SJSA1 (cell line): ENCODE results near the gene CHRNA4. TPM values are rescaled to one million over a fixed set of nuclear protein-coding genes. Genes with fewer than 3 reads are reported as not detected.

Source experiments
- DNase-seq, 2 experiments: peaks; one replicate each; pipeline ENCODE4 v3.0.0-alpha.2; 2015 to 2020; ENCODE audit warnings: low spot score in 2 of 2, low read depth in 1 of 2
- H3K27ac ChIP-seq: fragments of 250-450 bp; sonication (Bioruptor Pico); 2 replicates; pipeline ENCODE4 v1.5.1; 2020; ENCODE audit warnings: mild to moderate bottlenecking, moderate library complexity
- H3K27me3 ChIP-seq: fragments of 250-450 bp; sonication (Bioruptor Pico); replicated peaks from 2 replicates; pipeline ENCODE4 v1.5.1; 2020; ENCODE audit warnings: mild to moderate bottlenecking, moderate library complexity
- H3K36me3 ChIP-seq: fragments of 250-450 bp; sonication (Bioruptor Pico); 2 replicates; pipeline ENCODE4 v1.5.1; 2020; ENCODE audit warnings: mild to moderate bottlenecking
- H3K4me1 ChIP-seq: fragments of 250-450 bp; sonication (Bioruptor Pico); replicated peaks from 2 replicates; pipeline ENCODE4 v1.6.1; 2021; ENCODE audit warnings: mild to moderate bottlenecking
- H3K4me3 ChIP-seq: fragments of 250-450 bp; sonication (Bioruptor Pico); 2 replicates; pipeline ENCODE4 v1.5.1; 2020; ENCODE audit warnings: mild to moderate bottlenecking
- H3K9me3 ChIP-seq: fragments of 250-450 bp; sonication (Bioruptor Pico); replicated peaks from 2 replicates; pipeline ENCODE4 v1.5.1; 2020; ENCODE audit warnings: mild to moderate bottlenecking
- total RNA-seq: library from RNA; depleted of rRNA; stranded (reverse); fragments of >200 nt; shearing (Covaris generic); gene quantifications from 2 replicates; pipeline ENCODE4 v1.2.3, GENCODE V29; 2014

The CHRNA4 gene
- total RNA-seq, 1 experiment from 2014 or later: not detected

GRCh38 chr20:63377951-63378381, 16.8 kb upstream of the CHRNA4 start:
- no peaks in the 10 kb centered on the region; the same call in 1 of the 2 replicates for H3K4me1 ChIP-seq
- no peaks in the 10 kb centered on the region for H3K36me3 ChIP-seq
- H3K27ac ChIP-seq: no peak overlapping the region
- peaks cover 52% of the 10 kb centered on the region for H3K27me3 ChIP-seq
- H3K9me3 ChIP-seq: no peaks in the 10 kb centered on the region; the same call in 1 of the 2 replicates
- H3K4me3 ChIP-seq: no peak overlapping the region
- no peak for DNase-seq

GRCh38 chr20:63377256-63377941, 16.2 kb upstream of the CHRNA4 start:
- DNase-seq: no peak
- H3K4me3 ChIP-seq: no peak overlapping the region
- no peaks in the 10 kb centered on the region for H3K36me3 ChIP-seq
- H3K27me3 ChIP-seq: peaks cover 57% of the 10 kb centered on the region
- H3K27ac ChIP-seq: no peak overlapping the region
- no peaks in the 10 kb centered on the region; the same call in 1 of the 2 replicates for H3K9me3 ChIP-seq
- H3K4me1 ChIP-seq: no peaks in the 10 kb centered on the region; the same call in 1 of the 2 replicates

- H3K4me1 ChIP-seq: no peaks in the 10 kb centered on the region; the same call in 1 of the 2 replicates
- no peaks in the 10 kb centered on the region; the same call in 1 of the 2 replicates for H3K9me3 ChIP-seq
- DNase-seq: no peak
- H3K27ac ChIP-seq: no peak overlapping the region
- H3K27me3 ChIP-seq: peaks cover 55% of the 10 kb centered on the region
- H3K36me3 ChIP-seq: no peaks in the 10 kb centered on the region
- H3K4me3 ChIP-seq: no peak overlapping the region
Measured at GRCh38 chr20:63376283-63377250, 15.4 kb upstream of the CHRNA4 start.

GRCh38 chr20:63375438-63375837, 14.3 kb upstream of the CHRNA4 start:
- H3K9me3 ChIP-seq: no peaks in the 10 kb centered on the region; the same call in 1 of the 2 replicates
- H3K27ac ChIP-seq: no peak overlapping the region
- peaks cover 64% of the 10 kb centered on the region for H3K27me3 ChIP-seq
- DNase-seq: no peak
- H3K4me3 ChIP-seq: no peak overlapping the region
- no peaks in the 10 kb centered on the region for H3K36me3 ChIP-seq
- H3K4me1 ChIP-seq: no peaks in the 10 kb centered on the region; the same call in 1 of the 2 replicates

- no peaks in the 10 kb centered on the region for H3K36me3 ChIP-seq
- H3K9me3 ChIP-seq: no peaks in the 10 kb centered on the region
- DNase-seq: no peak
- H3K4me1 ChIP-seq: no peaks in the 10 kb centered on the region; the same call in 1 of the 2 replicates
- no peak overlapping the region for H3K27ac ChIP-seq
- H3K27me3 ChIP-seq: peaks cover 65% of the 10 kb centered on the region
- no peak overlapping the region for H3K4me3 ChIP-seq
Measured at GRCh38 chr20:63374504-63374903, 13.4 kb upstream of the CHRNA4 start.

- Histone ChIP-seq H3K9me3 (no peaks in the 10 kb centered on the region), H3K36me3 (no peaks in the 10 kb centered on the region), H3K27ac (no peak overlapping the region), H3K4me3 (no peak overlapping the region), H3K27me3 (peaks cover 70% of the 10 kb centered on the region), H3K4me1 (no peaks in the 10 kb centered on the region)
- DNase-seq: no peak
Measured at GRCh38 chr20:63373996-63374395, 12.8 kb upstream of the CHRNA4 start.

- H3K4me1 ChIP-seq: no peaks in the 10 kb centered on the region
Measured at GRCh38 chr20:63372971-63373885, 12.1 kb upstream of the CHRNA4 start.

GRCh38 chr20:63371291-63371865, 10.2 kb upstream of the CHRNA4 start:
- H3K4me1 ChIP-seq: no peaks in the 10 kb centered on the region
- no peaks in the 10 kb centered on the region for H3K9me3 ChIP-seq
- peaks cover 62% of the 10 kb centered on the region for H3K27me3 ChIP-seq

More at GRCh38 chr20:63372971-63373885, 12.1 kb upstream of the CHRNA4 start:
- Histone ChIP-seq H3K27me3 (peaks cover 68% of the 10 kb centered on the region), H3K4me3 (no peak overlapping the region), H3K9me3 (no peaks in the 10 kb centered on the region), H3K27ac (no peak overlapping the region), H3K36me3 (no peaks in the 10 kb centered on the region)
- no peak for DNase-seq

GRCh38 chr20:63370618-63371187, 9.6 kb upstream of the CHRNA4 start:
- H3K27ac ChIP-seq: no peak overlapping the region
- no peaks in the 10 kb centered on the region for H3K36me3 ChIP-seq
- H3K4me1 ChIP-seq: no peaks in the 10 kb centered on the region
- H3K9me3 ChIP-seq: no peaks in the 10 kb centered on the region
- H3K27me3 ChIP-seq: peaks cover 61% of the 10 kb centered on the region
- no peak for DNase-seq
- H3K4me3 ChIP-seq: no peak overlapping the region

More at GRCh38 chr20:63371291-63371865, 10.2 kb upstream of the CHRNA4 start:
- no peak overlapping the region for H3K27ac ChIP-seq
- H3K4me3 ChIP-seq: no peak overlapping the region
- no peaks in the 10 kb centered on the region for H3K36me3 ChIP-seq
- DNase-seq: no peak

GRCh38 chr20:63369724-63370617, 8.8 kb upstream of the CHRNA4 start:
- H3K4me1 ChIP-seq: no peaks in the 10 kb centered on the region
- H3K4me3 ChIP-seq: no peak overlapping the region
- H3K27me3 ChIP-seq: peaks cover 64% of the 10 kb centered on the region
- no peaks in the 10 kb centered on the region for H3K36me3 ChIP-seq
- no peak overlapping the region for H3K27ac ChIP-seq
- H3K9me3 ChIP-seq: no peaks in the 10 kb centered on the region
- no peak for DNase-seq

- Histone ChIP-seq H3K27ac (no peak overlapping the region), H3K4me1 (no peaks in the 10 kb centered on the region), H3K27me3 (peaks cover 60% of the 10 kb centered on the region), H3K36me3 (no peaks in the 10 kb centered on the region), H3K9me3 (no peaks in the 10 kb centered on the region), H3K4me3 (no peak overlapping the region)
- no peak for DNase-seq
Measured at GRCh38 chr20:63369024-63369530, 7.9 kb upstream of the CHRNA4 start.

GRCh38 chr20:63368151-63368550, 7.0 kb upstream of the CHRNA4 start:
- Histone ChIP-seq H3K27me3 (peaks cover 62% of the 10 kb centered on the region), H3K36me3 (no peaks in the 10 kb centered on the region), H3K4me3 (no peak overlapping the region), H3K4me1 (no peaks in the 10 kb centered on the region), H3K27ac (no peak overlapping the region), H3K9me3 (no peaks in the 10 kb centered on the region)
- no peak for DNase-seq
